Keratinocyte (primary cell): ENCODE data around the gene GABRD. TPM values are rescaled to one million over a fixed set of nuclear protein-coding genes. Genes with fewer than 3 reads are reported as not detected.

Source experiments
- DNase-seq: peaks from one replicate; pipeline ENCODE4 v3.0.0-alpha.2; 2011; ENCODE audit warnings: low read depth, missing footprints, low spot score
- FAIRE-seq: peaks from 2 replicates; lab custom pipeline; 2011; peaks lifted over from hg19 to GRCh38; lab: Jason Lieb, UNC
- H2AFZ ChIP-seq: 2 replicates; pipeline ENCODE4 v1.6.0; 2012; ENCODE audit warnings: low read length, control low read depth, inconsistent platforms; ENCODE audit not compliant: control insufficient read depth
- H3K27ac ChIP-seq: 2 replicates; pipeline ENCODE4 v1.5.1; 2011; ENCODE audit warnings: low read length; ENCODE audit not compliant: control insufficient read depth, insufficient read depth
- H3K27me3 ChIP-seq: 3 replicates; pipeline ENCODE4 v1.6.0; 2011; ENCODE audit warnings: low read length; ENCODE audit not compliant: control insufficient read depth, insufficient read depth; ENCODE audit errors: extremely low read depth
- H3K36me3 ChIP-seq, 2 experiments: 2 replicates in 1 of 2; 3 replicates in 1 of 2; pipeline ENCODE4 v1.5.1; 2011; ENCODE audit warnings: low read length in 2 of 2, mild to moderate bottlenecking in 1 of 2; ENCODE audit not compliant: control insufficient read depth in 2 of 2, insufficient read depth in 2 of 2; ENCODE audit errors: extremely low read depth in 1 of 2
- H3K4me1 ChIP-seq: 3 replicates; pipeline ENCODE4 v1.5.1; 2011; ENCODE audit warnings: low read length; ENCODE audit not compliant: control insufficient read depth, insufficient read depth; ENCODE audit errors: extremely low read depth
- H3K4me2 ChIP-seq: 3 replicates; pipeline ENCODE4 v1.6.0; 2011; ENCODE audit warnings: low read depth, low read length; ENCODE audit not compliant: control insufficient read depth, insufficient read depth; ENCODE audit errors: extremely low read depth
- H3K4me3 ChIP-seq, 3 experiments: fragments of 200-600 bp in 1 of 3; sonication (generic) in 1 of 3; 2 replicates in 2 of 3; 3 replicates in 1 of 3; pipeline ENCODE4 v1.5.1; 2011 to 2016; ENCODE audit warnings: low read length in 3 of 3, mild to moderate bottlenecking in 3 of 3, control low read depth in 2 of 3, inconsistent platforms in 1 of 3, low read depth in 1 of 3, mixed read lengths in 1 of 3, mixed run types in 1 of 3, moderate library complexity in 1 of 3; ENCODE audit not compliant: control insufficient read depth in 2 of 3, insufficient read depth in 2 of 3; ENCODE audit errors: extremely low read depth in 1 of 3
- H3K79me2 ChIP-seq: 2 replicates; pipeline ENCODE4 v1.6.0; 2012; ENCODE audit warnings: low read length; ENCODE audit not compliant: control insufficient read depth, insufficient read depth
- H3K9ac ChIP-seq: 3 replicates; pipeline ENCODE4 v1.6.0; 2011; ENCODE audit warnings: low read length; ENCODE audit not compliant: control insufficient read depth, insufficient read depth; ENCODE audit errors: extremely low read depth
- H3K9me1 ChIP-seq: 3 replicates; pipeline ENCODE4 v1.6.0; 2011; ENCODE audit warnings: low read length; ENCODE audit not compliant: control insufficient read depth, insufficient read depth; ENCODE audit errors: extremely low read depth
- H3K9me3 ChIP-seq: 2 replicates; pipeline ENCODE4 v1.5.1; 2012; ENCODE audit warnings: low read depth, low read length; ENCODE audit not compliant: control insufficient read depth
- H4K20me1 ChIP-seq: 3 replicates; pipeline ENCODE4 v1.6.0; 2011; ENCODE audit warnings: low read length; ENCODE audit not compliant: control insufficient read depth, insufficient read depth; ENCODE audit errors: extremely low read depth
- EZH2 ChIP-seq: IDR thresholded peaks from one replicate; pipeline ENCODE4 v1.6.1; 2012; ENCODE audit warnings: inconsistent platforms, mild to moderate bottlenecking, low read length, moderate library complexity
- dilution Hi-C: fragments of 300-500 bp; cut with MboI; formaldehyde crosslinking; loops from one replicate; pipeline ENCODE4 v1.7.0; 2020; ENCODE audit warnings: low sequenced_read_pairs; ENCODE audit not compliant: extremely low pct_ligation_motif_present
- polyA plus RNA-seq, 5 experiments: library from polyadenylated mRNA; depleted of rRNA in 3 of 5; stranded (reverse) in 3 of 5; stranded (forward) in 1 of 5; unstranded in 1 of 5; fragments of >200 nt; gene quantifications; 1 replicate in 1 of 5; 2 replicates in 3 of 5; 3 replicates in 1 of 5; pipeline versions ENCODE4 v1.2.1 to v1.2.3, GENCODE V29; 2011 to 2012; ENCODE audit warnings: missing spikeins in 2 of 5, low read depth in 1 of 5, low replicate concordance in 1 of 5
- TF ChIP-seq, protein P1 (sequence below), 3 experiments: IDR thresholded peaks in 1 of 3; conservative IDR thresholded peaks in 1 of 3; optimal IDR thresholded peaks in 1 of 3; 2 replicates in 2 of 3; 3 replicates in 1 of 3; pipeline versions ENCODE3 to v1.5.1; 2011; ENCODE audit warnings: low read length in 3 of 3, mild to moderate bottlenecking in 3 of 3, moderate library complexity in 2 of 3, control low read depth in 1 of 3, inconsistent platforms in 1 of 3; ENCODE audit not compliant: insufficient read depth in 2 of 3; ENCODE audit errors: extremely low read depth in 1 of 3

Gene GABRD
- polyA plus RNA-seq, 1 donor (not counting 4 experiments of a cell fraction or from before 2014, with no cell fraction given) = not detected

- no peaks in the 10 kb centered on the region for H3K4me1 ChIP-seq
- H3K9ac ChIP-seq = no peak overlapping the region
- no peaks in the 10 kb centered on the region for H3K36me3 ChIP-seq
- no peak for TF ChIP-seq EZH2
- TF ChIP-seq, protein P1, sequence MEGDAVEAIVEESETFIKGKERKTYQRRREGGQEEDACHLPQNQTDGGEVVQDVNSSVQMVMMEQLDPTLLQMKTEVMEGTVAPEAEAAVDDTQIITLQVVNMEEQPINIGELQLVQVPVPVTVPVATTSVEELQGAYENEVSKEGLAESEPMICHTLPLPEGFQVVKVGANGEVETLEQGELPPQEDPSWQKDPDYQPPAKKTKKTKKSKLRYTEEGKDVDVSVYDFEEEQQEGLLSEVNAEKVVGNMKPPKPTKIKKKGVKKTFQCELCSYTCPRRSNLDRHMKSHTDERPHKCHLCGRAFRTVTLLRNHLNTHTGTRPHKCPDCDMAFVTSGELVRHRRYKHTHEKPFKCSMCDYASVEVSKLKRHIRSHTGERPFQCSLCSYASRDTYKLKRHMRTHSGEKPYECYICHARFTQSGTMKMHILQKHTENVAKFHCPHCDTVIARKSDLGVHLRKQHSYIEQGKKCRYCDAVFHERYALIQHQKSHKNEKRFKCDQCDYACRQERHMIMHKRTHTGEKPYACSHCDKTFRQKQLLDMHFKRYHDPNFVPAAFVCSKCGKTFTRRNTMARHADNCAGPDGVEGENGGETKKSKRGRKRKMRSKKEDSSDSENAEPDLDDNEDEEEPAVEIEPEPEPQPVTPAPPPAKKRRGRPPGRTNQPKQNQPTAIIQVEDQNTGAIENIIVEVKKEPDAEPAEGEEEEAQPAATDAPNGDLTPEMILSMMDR (optimal IDR thresholded peaks at IDR 0.05 in 1 of 3, IDR thresholded peaks at IDR 0.05 in 1 of 3, conservative IDR thresholded peaks at IDR 0.05 in 1 of 3; ENCODE audit: extremely low read depth in 1 of 3, insufficient read depth in 2 of 3, low read length in 3 of 3) = no peak
- H3K4me2 ChIP-seq = no peak overlapping the region
- H3K9me1 ChIP-seq = no peaks in the 10 kb centered on the region
- FAIRE-seq = no peak
- no peaks in the 10 kb centered on the region for H3K9me3 ChIP-seq
- dilution Hi-C loops = no loop called here
- H3K79me2 ChIP-seq = no peaks in the 10 kb centered on the region
- no peak overlapping the region for H2AFZ ChIP-seq
- no peaks in the 10 kb centered on the region for H4K20me1 ChIP-seq
- peaks cover 20% of the 10 kb centered on the region for H3K27me3 ChIP-seq
- H3K27ac ChIP-seq = no peak overlapping the region
- no peak overlapping the region for H3K4me3 ChIP-seq
- no peak for DNase-seq
Measured at GRCh38 chr1:2000432-2000831, 18.7 kb upstream of the GABRD start.

DNA sequence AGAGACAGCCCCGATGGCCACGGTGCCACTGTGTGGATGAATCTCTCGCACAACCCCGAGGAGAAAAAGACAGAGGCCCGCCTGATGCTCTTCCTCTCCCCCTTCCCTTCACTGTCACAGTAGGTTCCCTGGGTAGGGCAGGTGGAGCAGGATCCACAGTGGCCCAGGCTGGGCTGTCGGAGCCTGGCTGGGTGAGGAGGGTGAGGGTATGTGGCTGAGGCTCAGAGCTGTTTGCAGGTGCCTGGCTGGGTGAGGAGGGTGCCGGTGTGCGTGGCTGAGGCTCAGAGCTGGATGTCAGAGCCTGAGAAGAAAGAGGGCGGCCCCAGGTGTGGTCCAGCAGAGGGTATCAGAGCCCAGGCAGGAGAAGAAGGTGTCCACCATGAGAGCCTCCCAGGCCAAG lies 18.3 kb upstream of the GABRD start:
- Histone ChIP-seq H3K9me1 (no peaks in the 10 kb centered on the region), H3K36me3 (no peaks in the 10 kb centered on the region), H4K20me1 (no peaks in the 10 kb centered on the region), H3K4me1 (no peaks in the 10 kb centered on the region), H3K9me3 (no peaks in the 10 kb centered on the region), H3K79me2 (no peaks in the 10 kb centered on the region), H3K4me2 (no peak overlapping the region), H3K27ac (no peak overlapping the region), H3K27me3 (peaks cover 20% of the 10 kb centered on the region), H3K9ac (no peak overlapping the region), H3K4me3 (no peak overlapping the region), H2AFZ (no peak overlapping the region)
- DNase-seq (no peak), FAIRE-seq (no peak)
- no peak for TF ChIP-seq EZH2
- TF ChIP-seq, protein P1 (optimal IDR thresholded peaks at IDR 0.05 in 1 of 3, IDR thresholded peaks at IDR 0.05 in 1 of 3, conservative IDR thresholded peaks at IDR 0.05 in 1 of 3; ENCODE audit: extremely low read depth in 1 of 3, insufficient read depth in 2 of 3, low read length in 3 of 3) = no peak
- dilution Hi-C loops = no loop called here
